ENCODE data around the gene GSG1.

- TF ChIP-seq EZH2 (IDR thresholded peaks at IDR 0.05; ENCODE audit: insufficient read depth, poor library complexity, severe bottlenecking): no peak
- no peak for TF ChIP-seq EZH2phosphoT487 (IDR thresholded peaks at IDR 0.05; ENCODE audit: insufficient read depth, low read depth)
Observed at GRCh38 chr12:13069380-13069779, 34.1 kb downstream of the GSG1 start.

Measured in GM23248 (cell line).